HCT116 (cell line): ENCODE results near the gene DNAJC1. TPM values are rescaled to one million over a fixed set of nuclear protein-coding genes. Genes with fewer than 3 reads are reported as not detected.
A peak's percentile ranks its signal among the peaks of the same experiment; 100 is the strongest.

ENCODE experiments used
- ATAC-seq: fragments of 200-7000 bp; cut with Tn5 transposase; 2 replicates; pipeline ENCODE4 v1.9.1; 2020; ENCODE audit warnings: mild to moderate bottlenecking, moderate library complexity
- BruUV-seq: library from RNA; stranded (reverse); fragments of 400-500 nt; replicated peaks from 2 replicates; lab custom pipeline; 2021; lab: Mats Ljungman, UMichigan
- CTCF ChIA-PET: fragments of 300-600 bp; sonication (Branson Sonifier 250); formaldehyde crosslinking; loops from one replicate; lab custom pipeline; 2021; ENCODE audit warnings: antibody characterized with exemption; lab: Charles Lee
- POLR2A ChIA-PET: fragments of 300-600, 350-600 bp; sonication (Branson Sonifier 250); formaldehyde crosslinking; loops from one replicate; lab custom pipeline; 2021; ENCODE audit warnings: antibody characterized with exemption; lab: Charles Lee
- RAD21 ChIA-PET, 2 experiments: fragments of 300-600 bp; sonication (Branson Sonifier 250); formaldehyde crosslinking; loops; one replicate each; lab custom pipeline; 2023; ENCODE audit warnings: low total read pairs in 2 of 2; ENCODE audit not compliant: uncharacterized antibody in 2 of 2, unreplicated experiment in 2 of 2, low non-redundant PET in 1 of 2; lab: Charles Lee
- DNase-seq: peaks from one replicate; pipeline ENCODE4 v3.0.0-alpha.2; 2010; ENCODE audit warnings: low read depth, low spot score
- H2AFZ ChIP-seq: fragments of 200-600 bp; shearing (Covaris generic), sonication (generic); 2 replicates; pipeline ENCODE4 v1.6.1; 2017; ENCODE audit warnings: low read depth, mixed run types, mixed read lengths, antibody characterized with exemption, low read length; ENCODE audit not compliant: poor library complexity, severe bottlenecking
- H3K27ac ChIP-seq: 2 replicates; pipeline ENCODE4 v1.5.1; 2012; ENCODE audit warnings: low read depth, low read length
- H3K27me3 ChIP-seq: fragments of 200-600 bp; sonication (generic); 2 replicates; pipeline ENCODE4 v1.6.1; 2016; ENCODE audit warnings: mixed run types, low read length, mixed read lengths; ENCODE audit not compliant: insufficient read depth
- H3K36me3 ChIP-seq, 2 experiments: fragments of 200-500 bp in 1 of 2; fragments of 200-600 bp in 1 of 2; sonication (Bioruptor generic) in 1 of 2; sonication (generic) in 1 of 2; 2 replicates each; pipeline versions ENCODE4 v1.5.1 to v1.6.1; 2014 to 2016; ENCODE audit warnings: low read length in 2 of 2, inconsistent platforms in 1 of 2, mixed read lengths in 1 of 2, mixed run types in 1 of 2; ENCODE audit not compliant: insufficient read depth in 2 of 2, control insufficient read depth in 1 of 2
- H3K4me1 ChIP-seq, 2 experiments: fragments of 200-600 bp in 1 of 2; sonication (generic) in 1 of 2; 2 replicates each; pipeline versions ENCODE4 v1.5.1 to v1.6.1; 2012 to 2017; ENCODE audit warnings: low read length in 2 of 2, inconsistent platforms in 1 of 2, mild to moderate bottlenecking in 1 of 2, mixed read lengths in 1 of 2, mixed run types in 1 of 2, moderate library complexity in 1 of 2; ENCODE audit not compliant: insufficient read depth in 2 of 2, control insufficient read depth in 1 of 2
- H3K4me2 ChIP-seq: fragments of 200-600 bp; sonication (generic); 2 replicates; pipeline ENCODE4 v1.6.1; 2017; ENCODE audit warnings: mixed run types, low read length, mixed read lengths
- H3K4me3 ChIP-seq, 2 experiments: fragments of 200-600 bp in 1 of 2; sonication (generic) in 1 of 2; replicated peaks in 1 of 2; 2 replicates each; pipeline ENCODE4 v1.5.1; 2011 to 2016; ENCODE audit warnings: low read length in 2 of 2, control low read depth in 1 of 2, low read depth in 1 of 2, mild to moderate bottlenecking in 1 of 2, mixed read lengths in 1 of 2, mixed run types in 1 of 2
- H3K79me2 ChIP-seq: fragments of 200-600 bp; sonication (generic); 2 replicates; pipeline ENCODE4 v1.6.1; 2017; ENCODE audit warnings: mild to moderate bottlenecking, mixed run types, low read length, moderate library complexity, mixed read lengths; ENCODE audit not compliant: insufficient read depth
- H3K9ac ChIP-seq: fragments of 200-600 bp; sonication (generic); 2 replicates; pipeline ENCODE4 v1.6.1; 2016; ENCODE audit warnings: low read length, mixed read lengths
- H3K9me2 ChIP-seq: fragments of 200-600 bp; sonication (generic), shearing (Covaris generic); 2 replicates; pipeline ENCODE4 v1.6.1; 2017; ENCODE audit warnings: mixed run types, mild to moderate bottlenecking, moderate library complexity; ENCODE audit not compliant: insufficient read depth
- H3K9me3 ChIP-seq, 2 experiments: fragments of 200-500 bp in 1 of 2; fragments of 200-600 bp in 1 of 2; sonication (Bioruptor generic) in 1 of 2; sonication (generic) in 1 of 2; 2 replicates each; pipeline ENCODE4 v1.6.1; 2014 to 2017; ENCODE audit warnings: low read length in 2 of 2, mixed read lengths in 2 of 2, inconsistent platforms in 1 of 2, low read depth in 1 of 2, mild to moderate bottlenecking in 1 of 2, mixed run types in 1 of 2, moderate library complexity in 1 of 2; ENCODE audit not compliant: control insufficient read depth in 1 of 2, insufficient read depth in 1 of 2
- H4K20me1 ChIP-seq: fragments of 200-600 bp; sonication (generic), shearing (Covaris generic); 2 replicates; pipeline ENCODE4 v1.6.1; 2017; ENCODE audit warnings: mixed run types, mild to moderate bottlenecking, moderate library complexity; ENCODE audit not compliant: insufficient read depth
- CEBPB ChIP-seq: IDR thresholded peaks from 2 replicates; pipeline ENCODE4 v1.6.1; 2012; ENCODE audit warnings: low read depth
- CTCF ChIP-seq, 3 experiments: fragments of 200-600 bp in 1 of 3; sonication (generic) in 1 of 3; IDR thresholded peaks in 2 of 3; conservative IDR thresholded peaks in 1 of 3; 2 replicates each; pipeline ENCODE4 v1.5.1; 2012 to 2017; ENCODE audit warnings: low read depth in 2 of 3, low read length in 2 of 3, antibody characterized with exemption in 1 of 3, borderline replicate concordance in 1 of 3, control low read depth in 1 of 3, mild to moderate bottlenecking in 1 of 3, mixed read lengths in 1 of 3, mixed run types in 1 of 3, moderate library complexity in 1 of 3; ENCODE audit not compliant: insufficient read depth in 1 of 3
- EGR1 ChIP-seq: IDR thresholded peaks from 2 replicates; pipeline ENCODE4 v1.6.1; 2012; ENCODE audit warnings: low read depth
- EZH2 ChIP-seq: fragments of 200-600 bp; sonication (generic); IDR thresholded peaks from 2 replicates; pipeline ENCODE4 v1.6.1; 2017; ENCODE audit warnings: antibody characterized with exemption, mixed run types
- EZH2phosphoT487 ChIP-seq: fragments of 200-600 bp; IDR thresholded peaks from 2 replicates; pipeline ENCODE4 v1.6.1; 2018; ENCODE audit warnings: antibody characterized with exemption, borderline replicate concordance
- JUND ChIP-seq: IDR thresholded peaks from 2 replicates; pipeline ENCODE4 v1.6.1; 2012
- MAX ChIP-seq: IDR thresholded peaks from 2 replicates; pipeline ENCODE4 v1.6.1; 2012
- POLR2A ChIP-seq: IDR thresholded peaks from 2 replicates; pipeline ENCODE4 v1.7.0; 2011; ENCODE audit warnings: borderline replicate concordance; ENCODE audit not compliant: insufficient read depth, insufficient read length; ENCODE audit errors: extremely low read depth
- RAD21 ChIP-seq: IDR thresholded peaks from 2 replicates; pipeline ENCODE4 v1.6.1; 2012; ENCODE audit warnings: low read depth, mild to moderate bottlenecking
- SIN3A ChIP-seq: IDR thresholded peaks from 2 replicates; pipeline ENCODE4 v1.6.1; 2012; ENCODE audit warnings: low read depth
- SP1 ChIP-seq: IDR thresholded peaks from 2 replicates; pipeline ENCODE4 v1.6.1; 2012; ENCODE audit warnings: low read depth
- ZBTB33 ChIP-seq: IDR thresholded peaks from 2 replicates; pipeline ENCODE4 v1.6.1; 2011; ENCODE audit warnings: mild to moderate bottlenecking, low read length, moderate library complexity; ENCODE audit not compliant: insufficient replicate concordance; ENCODE audit errors: extremely low read depth
- ZFX ChIP-seq: fragments of 450-650 bp; IDR thresholded peaks from 2 replicates; pipeline ENCODE4 v1.6.1; 2017
- intact Hi-C: fragments of 100-400 bp; cut with micrococcal nuclease; formaldehyde crosslinking; loops from 2 replicates; pipeline ENCODE4 v1.10.0; 2022
- total RNA-seq: library from RNA; stranded (reverse); gene quantifications from one replicate; pipeline ENCODE4 v1.2.1, GENCODE V29; 2021; ENCODE audit not compliant: unreplicated experiment

Gene DNAJC1
- total RNA-seq, 1 experiment from 2014 or later: 17.9 TPM

GRCh38 chr10:21954132-21954531 lies 49.4 kb downstream of the DNAJC1 start:
- H3K27ac ChIP-seq: no peak overlapping the region
- H3K9me2 ChIP-seq: no peaks in the 10 kb centered on the region
- H2AFZ ChIP-seq: no peak overlapping the region
- BruUV-seq: no TSS peak
- H3K9me3 ChIP-seq: no peaks in the 10 kb centered on the region
- no peak overlapping the region for H3K4me2 ChIP-seq
- ATAC-seq: no peak
- POLR2A ChIA-PET: no interaction called here
- intact Hi-C loops: loop anchor here (5.0 kb wide), 1 partner anchor 1097 kb away; no protein-coding TSS in a partner anchor
- CTCF ChIA-PET: interaction anchor here (1.0 to 2.1 kb wide), 7 partner anchors 10 to 674 kb away, joined by 3 to 16 read pairs (median 4); no protein-coding TSS in a partner anchor
- H4K20me1 ChIP-seq: no peaks in the 10 kb centered on the region
- no peak overlapping the region for H3K9ac ChIP-seq
- no peaks in the 10 kb centered on the region for H3K27me3 ChIP-seq
- H3K79me2 ChIP-seq: peaks cover 4% of the 10 kb centered on the region; the same call in 1 of the 2 replicates
- RAD21 ChIA-PET: no interaction called here
- peaks cover 0 to 4% of the 10 kb centered on the region in 2 experiments; a peak in 1 of 4 replicates for H3K4me1 ChIP-seq
- H3K4me3 ChIP-seq: no peak overlapping the region
- no peak for TF ChIP-seq MAX
- no peak for TF ChIP-seq POLR2A
- no peak for TF ChIP-seq ZBTB33
- TF ChIP-seq, all 23 proteins: peak for 0
- no peak for DNase-seq
- no peaks in the 10 kb centered on the region for H3K36me3 ChIP-seq

GRCh38 chr10:21953585-21954057 lies 49.9 kb downstream of the DNAJC1 start:
- ChIA-PET CTCF (interaction anchor here (0.8 to 2.1 kb wide), 11 partner anchors 10 to 673 kb away, joined by 3 to 16 read pairs (median 3); no protein-coding TSS in a partner anchor), RAD21 (interaction anchor here in 1 of 2 experiments (0.6 kb wide), 1 partner anchor 548 kb away, joined by 3 read pairs; no protein-coding TSS in a partner anchor), POLR2A (interaction anchor here (0.6 kb wide), 1 partner anchor 430 kb away, joined by 3 read pairs; no protein-coding TSS in a partner anchor)
- Histone ChIP-seq H3K9me2 (no peaks in the 10 kb centered on the region), H3K27me3 (no peaks in the 10 kb centered on the region), H4K20me1 (no peaks in the 10 kb centered on the region), H3K79me2 (peaks cover 4% of the 10 kb centered on the region; the same call in 1 of the 2 replicates), H3K9me3 (no peaks in the 10 kb centered on the region), H3K9ac (no peak overlapping the region), H3K4me1 (peaks cover 0 to 4% of the 10 kb centered on the region in 2 experiments; a peak in 1 of 4 replicates), H3K4me2 (no peak overlapping the region), H3K27ac (no peak overlapping the region), H2AFZ (no peak overlapping the region), H3K4me3 (no peak overlapping the region), H3K36me3 (no peaks in the 10 kb centered on the region)
- no TSS peak for BruUV-seq
- peak; percentile 72 for ATAC-seq
- DNase-seq: peak; percentile 53
- intact Hi-C loops: loop anchor here (1.0 to 5.0 kb wide), 5 partner anchors 221 to 1096 kb away; no protein-coding TSS in a partner anchor
- TF ChIP-seq JUND: no peak
- 0 out of 2 replicates have a peak, but pooled peaks have one; percentile 17 for TF ChIP-seq EGR1
- no peak for TF ChIP-seq EZH2phosphoT487
- TF ChIP-seq EZH2: no peak
- TF ChIP-seq ZFX: no peak
- TF ChIP-seq CTCF (IDR thresholded peaks at IDR 0.05 in 2 of 3, conservative IDR thresholded peaks at IDR 0.05 in 1 of 3; ENCODE audit: borderline replicate concordance in 1 of 3, insufficient read depth in 1 of 3, low read depth in 2 of 3, low read length in 2 of 3): peak; percentile 25 to 61 (median 50); a peak in 4 of 6 replicates
- peak; percentile 65 for TF ChIP-seq RAD21
- no peak for TF ChIP-seq MAX
- no peak for TF ChIP-seq SIN3A
- no peak for TF ChIP-seq CEBPB
- TF ChIP-seq SP1: no peak; the same call in 1 of the 2 replicates
